ENCODE results near the gene DENND2D.

DNA sequence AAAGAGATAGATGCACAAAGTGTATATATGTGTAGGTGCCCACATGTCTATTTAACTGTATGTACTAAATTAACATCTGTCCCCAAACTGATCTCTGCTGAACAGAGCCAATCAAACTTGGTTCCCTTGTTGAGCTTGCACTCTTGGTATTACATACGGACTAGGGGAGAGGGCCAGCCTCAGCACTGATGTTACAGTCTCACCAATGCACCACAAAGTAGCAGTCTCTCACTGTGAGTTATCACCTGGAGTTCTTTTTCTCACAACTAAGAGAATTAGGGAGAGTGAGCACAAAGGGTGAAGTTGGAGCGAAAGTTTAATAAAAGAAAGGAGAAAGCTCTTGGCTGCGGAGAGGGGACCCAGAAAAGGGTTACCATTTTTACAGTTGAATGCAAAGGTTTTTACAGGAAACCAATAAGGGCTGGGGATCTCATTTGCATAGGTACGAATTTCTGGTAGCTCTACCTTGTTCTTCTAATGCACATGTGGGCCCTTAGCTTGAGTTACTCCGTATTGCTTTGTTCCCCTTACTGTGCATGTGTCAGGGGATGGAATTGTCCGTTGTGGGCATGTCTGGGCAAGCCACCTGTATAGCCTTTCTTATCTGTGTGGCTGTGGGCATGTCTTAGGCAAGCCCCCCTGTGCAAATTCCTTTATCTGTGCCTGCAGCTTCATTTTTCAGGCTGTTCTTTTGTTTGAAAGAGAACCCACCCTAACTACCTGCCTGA lies 13.8 kb upstream of the DENND2D start:
- TF ChIP-seq, protein P1, sequence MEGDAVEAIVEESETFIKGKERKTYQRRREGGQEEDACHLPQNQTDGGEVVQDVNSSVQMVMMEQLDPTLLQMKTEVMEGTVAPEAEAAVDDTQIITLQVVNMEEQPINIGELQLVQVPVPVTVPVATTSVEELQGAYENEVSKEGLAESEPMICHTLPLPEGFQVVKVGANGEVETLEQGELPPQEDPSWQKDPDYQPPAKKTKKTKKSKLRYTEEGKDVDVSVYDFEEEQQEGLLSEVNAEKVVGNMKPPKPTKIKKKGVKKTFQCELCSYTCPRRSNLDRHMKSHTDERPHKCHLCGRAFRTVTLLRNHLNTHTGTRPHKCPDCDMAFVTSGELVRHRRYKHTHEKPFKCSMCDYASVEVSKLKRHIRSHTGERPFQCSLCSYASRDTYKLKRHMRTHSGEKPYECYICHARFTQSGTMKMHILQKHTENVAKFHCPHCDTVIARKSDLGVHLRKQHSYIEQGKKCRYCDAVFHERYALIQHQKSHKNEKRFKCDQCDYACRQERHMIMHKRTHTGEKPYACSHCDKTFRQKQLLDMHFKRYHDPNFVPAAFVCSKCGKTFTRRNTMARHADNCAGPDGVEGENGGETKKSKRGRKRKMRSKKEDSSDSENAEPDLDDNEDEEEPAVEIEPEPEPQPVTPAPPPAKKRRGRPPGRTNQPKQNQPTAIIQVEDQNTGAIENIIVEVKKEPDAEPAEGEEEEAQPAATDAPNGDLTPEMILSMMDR (IDR thresholded peaks at IDR 0.05; ENCODE audit: insufficient read depth, low read length, poor library complexity, severe bottlenecking) = no peak
- TF ChIP-seq EZH2phosphoT487 (conservative IDR thresholded peaks at IDR 0.05; ENCODE audit: low read length) = no peak
